GM19438 (cell line): Measurements from ENCODE around the gene C1orf115.
"Not testable (repeated sequence)": the region's sequence is repeated elsewhere in the genome, so short reads cannot be mapped to it uniquely, and the experiment has no call there.

Experiments used
- ATAC-seq: cut with Tn5 transposase; IDR thresholded peaks from one replicate; pipeline ENCODE4 v1.9.1; 2021; ENCODE audit warnings: low read depth; ENCODE audit not compliant: unreplicated experiment

The C1orf115 gene

DNA sequence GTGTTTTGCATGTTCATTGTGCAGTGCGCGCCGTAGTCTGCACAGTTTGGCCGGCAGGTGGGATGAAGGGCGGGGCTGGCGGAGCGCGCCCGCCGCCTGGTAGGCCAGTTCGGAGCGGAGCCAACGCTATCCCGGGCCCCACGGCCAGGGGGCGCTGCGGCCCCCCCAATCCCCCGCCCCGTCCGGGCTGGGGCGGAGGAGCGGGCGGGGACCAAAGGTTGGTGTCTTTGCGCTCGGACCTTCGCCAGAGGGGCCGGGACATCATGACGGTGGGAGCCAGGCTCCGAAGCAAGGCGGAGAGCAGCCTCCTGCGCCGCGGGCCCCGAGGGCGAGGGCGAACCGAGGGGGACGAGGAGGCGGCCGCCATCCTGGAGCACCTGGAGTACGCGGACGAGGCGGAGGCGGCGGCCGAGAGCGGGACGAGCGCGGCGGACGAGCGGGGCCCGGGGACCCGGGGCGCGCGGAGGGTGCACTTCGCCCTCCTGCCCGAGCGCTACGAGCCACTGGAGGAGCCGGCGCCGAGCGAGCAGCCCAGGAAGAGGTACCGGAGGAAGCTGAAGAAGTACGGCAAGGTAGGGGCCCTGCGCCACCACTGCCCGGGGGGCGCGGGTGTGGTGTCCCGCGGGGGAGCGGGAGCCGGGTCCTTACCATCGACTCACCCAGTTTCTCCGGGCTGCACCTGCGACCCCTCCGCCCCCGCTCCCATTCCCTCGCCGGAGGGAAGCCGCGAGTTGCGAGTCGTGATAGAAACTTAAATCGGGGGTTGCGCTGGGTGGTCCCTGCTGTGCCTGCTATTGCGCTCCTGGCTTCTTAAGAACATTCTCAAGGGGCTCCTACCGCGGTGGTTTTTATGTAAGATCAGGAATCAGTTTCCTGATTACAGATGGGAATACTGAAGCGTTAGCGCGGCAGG is at the start of gene C1orf115:
TSS of gene C1orf115 (plus strand) at position 224 of the 913 bp plus-strand sequence. CDS start at position 264, 40 bp downstream.
- ATAC-seq = peak; percentile 96

- no peak for ATAC-seq
Observed at GRCh38 chr1:220642285-220642684, 47.9 kb upstream of the C1orf115 start.

- ATAC-seq = no peak
Observed at GRCh38 chr1:220652995-220653394, 37.2 kb upstream of the C1orf115 start.

GRCh38 chr1:220655509-220655908 is 34.7 kb upstream of the C1orf115 start:
- ATAC-seq = peak; percentile 84

DNA sequence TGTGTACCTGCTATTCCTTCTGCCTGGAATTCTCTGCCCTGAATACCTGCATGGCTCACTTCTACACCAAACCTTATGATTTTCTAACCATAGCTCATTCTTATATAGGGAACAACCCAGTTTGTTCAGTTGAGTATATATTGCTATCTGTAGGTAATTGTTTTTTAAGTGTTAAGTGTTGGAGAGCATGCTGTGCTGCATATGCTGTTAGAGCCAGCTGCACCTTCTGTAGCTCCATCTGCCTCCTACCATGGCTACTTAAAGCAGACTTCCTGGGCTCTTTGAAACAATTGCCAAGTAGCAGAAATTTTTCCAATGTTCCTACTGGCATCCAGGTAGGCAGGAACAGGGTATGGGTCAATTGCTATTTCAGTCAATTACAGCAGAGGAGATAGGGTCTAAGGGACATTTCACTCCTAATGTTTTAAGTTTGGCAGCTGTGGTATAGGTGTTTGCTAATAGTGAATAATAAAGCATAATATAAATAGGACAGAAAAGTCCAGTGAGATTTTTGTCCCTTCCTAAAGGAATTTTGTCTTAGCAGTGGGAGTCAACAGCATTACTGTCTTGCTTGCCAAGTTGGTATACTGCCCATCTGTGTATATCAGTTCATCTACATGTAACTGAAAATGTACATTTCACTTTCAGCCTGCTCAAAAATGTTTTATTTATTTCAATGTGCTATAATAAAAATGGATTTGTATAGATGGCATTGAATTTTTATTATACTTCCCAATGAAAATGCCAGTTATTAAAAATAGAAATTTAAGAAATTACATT is 34.0 kb upstream of the C1orf115 start:
- ATAC-seq = peak; percentile 38

GRCh38 chr1:220666349-220666748 is 23.8 kb upstream of the C1orf115 start:
- no peak for ATAC-seq

DNA sequence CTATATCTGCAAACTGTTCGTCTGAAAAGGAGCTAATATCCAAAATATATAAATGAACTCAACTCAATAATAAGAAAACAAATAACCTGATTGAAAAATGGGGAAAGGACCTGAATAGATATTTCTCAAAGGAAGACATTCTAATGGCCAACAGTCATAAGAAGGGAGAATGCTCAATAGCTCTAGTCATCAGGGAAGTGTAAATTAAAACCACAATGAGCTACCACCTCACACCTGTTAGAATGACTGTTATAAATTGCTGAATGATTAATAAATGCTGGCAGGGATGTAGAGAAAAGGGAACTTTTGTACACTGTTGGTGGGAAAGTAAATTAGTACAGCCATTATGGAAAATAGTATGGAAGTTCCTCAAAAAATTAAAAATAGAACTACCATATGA is 21.2 kb upstream of the C1orf115 start:
- ATAC-seq = no peak

DNA sequence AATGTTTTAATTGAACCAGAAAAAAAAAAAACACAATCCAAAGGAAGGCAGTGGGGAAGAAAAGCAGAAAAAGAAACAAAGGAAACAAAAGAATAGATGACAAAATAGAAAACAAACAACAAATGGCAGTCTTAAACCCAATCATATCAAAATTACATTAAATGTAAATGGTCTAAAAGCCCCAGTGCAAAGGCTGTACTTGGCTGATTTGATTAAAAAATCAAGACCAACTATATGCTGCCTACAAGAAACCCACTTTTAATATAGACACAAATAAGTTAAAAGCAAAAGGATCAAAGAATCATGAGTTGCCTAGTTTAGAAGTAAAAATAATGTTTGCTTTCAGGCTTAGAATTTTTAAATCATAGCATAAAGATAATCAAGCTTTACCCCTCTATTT is 19.8 kb upstream of the C1orf115 start:
- ATAC-seq = no peak

DNA sequence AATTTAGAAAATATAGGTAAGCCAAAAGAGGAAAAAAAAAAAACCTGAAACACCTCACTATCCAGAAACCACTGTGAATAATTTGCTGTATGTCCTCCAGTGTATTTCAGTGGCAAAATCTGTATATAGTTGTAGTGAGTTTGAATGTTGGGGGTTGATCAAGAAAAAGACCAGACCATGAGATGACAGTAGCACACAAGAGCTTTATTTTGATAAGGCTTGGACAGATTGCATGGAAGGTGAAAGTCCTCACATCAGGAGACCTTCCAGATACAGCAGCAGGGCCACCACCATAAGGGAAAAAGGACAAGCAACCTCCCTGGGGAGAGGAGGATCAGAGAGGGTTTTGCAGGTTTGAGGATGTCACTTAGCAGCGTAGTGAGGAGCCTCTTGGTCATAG is 16.2 kb upstream of the C1orf115 start:
- no peak for ATAC-seq

DNA sequence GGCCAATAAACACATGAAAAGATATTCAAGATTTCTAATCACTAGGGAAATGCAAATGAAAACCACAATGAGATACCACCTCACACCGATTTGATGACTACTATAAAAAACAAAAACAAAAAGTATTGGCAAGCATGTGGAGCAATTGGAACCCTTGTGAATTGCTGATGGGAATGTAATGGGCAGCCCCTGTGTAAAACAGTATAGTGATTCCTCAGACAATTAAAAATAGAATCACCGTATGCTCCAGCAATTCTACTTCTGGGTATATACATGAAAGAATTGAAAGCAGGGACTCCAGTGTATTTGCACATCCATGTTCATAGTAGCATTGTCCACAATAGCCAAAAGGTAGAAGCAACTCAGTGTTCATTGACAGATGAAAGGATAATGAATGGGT is 12.9 kb upstream of the C1orf115 start:
- no peak for ATAC-seq

GRCh38 chr1:220680085-220680687 is 10.0 kb upstream of the C1orf115 start:
- ATAC-seq = peak; percentile 84

GRCh38 chr1:220681220-220681880 is 8.8 kb upstream of the C1orf115 start:
- no peak for ATAC-seq

DNA sequence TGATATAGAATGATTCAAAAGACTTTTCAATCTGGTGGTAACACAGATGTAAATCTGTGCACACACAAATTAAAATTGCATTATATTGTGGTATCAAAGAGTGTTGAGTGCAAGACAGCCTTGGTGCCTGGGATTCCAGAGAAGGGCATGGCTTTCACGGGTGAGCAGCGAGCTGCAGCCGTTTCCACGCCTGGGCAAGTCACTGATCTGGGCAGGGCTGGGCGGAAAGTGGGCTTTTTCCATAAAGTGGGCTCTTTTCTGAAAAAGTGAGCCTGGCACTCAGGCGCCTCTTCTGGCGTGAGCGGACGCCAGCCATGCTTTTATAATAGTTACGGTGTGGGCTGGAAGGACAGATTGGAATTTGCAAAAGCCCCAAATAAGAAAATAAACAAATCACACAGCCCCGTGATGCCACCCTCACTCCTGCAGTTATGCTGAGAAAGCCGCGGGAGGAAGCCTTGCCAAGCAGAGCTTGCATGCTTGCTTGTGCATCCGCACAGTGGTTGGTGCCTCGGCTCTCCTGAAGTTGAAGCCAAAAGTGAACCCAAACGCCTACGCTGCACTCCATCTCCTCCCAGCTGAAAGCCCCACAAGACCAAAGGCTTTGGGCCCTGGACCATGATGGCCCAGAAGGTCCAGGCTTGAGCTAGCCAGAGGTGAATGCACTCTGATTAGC is 7.1 kb upstream of the C1orf115 start:
- no peak for ATAC-seq

DNA sequence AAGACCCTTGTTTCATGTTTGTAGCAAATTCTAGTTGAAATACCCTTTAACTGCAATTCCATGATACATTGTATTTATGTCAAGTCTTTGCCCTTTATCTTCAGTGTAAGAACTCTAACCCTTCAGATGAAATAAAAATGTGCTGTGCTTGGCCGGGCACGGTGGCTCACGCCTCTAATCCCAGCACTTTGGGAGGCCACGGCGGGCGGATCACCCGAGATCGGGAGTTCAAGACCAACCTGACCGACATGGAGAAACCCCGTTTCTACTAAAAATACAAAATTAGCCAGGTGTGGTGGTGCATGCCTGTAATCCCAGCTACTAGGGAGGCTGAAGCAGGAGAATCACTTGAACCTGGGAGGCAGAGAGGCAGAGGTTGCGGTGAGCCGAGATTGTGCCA is 6.4 kb upstream of the C1orf115 start:
- not testable (repeated sequence) for ATAC-seq

DNA sequence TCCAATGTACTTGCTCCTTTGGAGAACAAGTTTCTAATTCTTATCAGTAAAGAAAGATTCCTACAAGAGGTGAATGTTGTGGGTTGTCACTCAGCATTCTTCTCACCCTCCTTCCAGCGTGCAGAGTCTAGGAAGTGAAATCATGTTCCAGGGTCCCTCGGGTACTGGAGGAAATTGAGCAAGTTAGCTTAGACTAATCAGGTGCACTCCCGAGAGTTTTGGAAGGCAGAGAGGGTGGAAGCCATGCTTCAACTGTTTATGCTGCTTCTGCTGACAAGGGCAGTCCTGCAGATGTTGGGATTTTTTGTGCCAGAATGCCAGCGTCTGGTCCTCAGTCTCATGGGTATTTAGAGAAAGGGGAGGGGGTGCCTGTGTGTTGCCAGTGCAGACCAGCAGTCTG is 5.3 kb upstream of the C1orf115 start:
- ATAC-seq = no peak

DNA sequence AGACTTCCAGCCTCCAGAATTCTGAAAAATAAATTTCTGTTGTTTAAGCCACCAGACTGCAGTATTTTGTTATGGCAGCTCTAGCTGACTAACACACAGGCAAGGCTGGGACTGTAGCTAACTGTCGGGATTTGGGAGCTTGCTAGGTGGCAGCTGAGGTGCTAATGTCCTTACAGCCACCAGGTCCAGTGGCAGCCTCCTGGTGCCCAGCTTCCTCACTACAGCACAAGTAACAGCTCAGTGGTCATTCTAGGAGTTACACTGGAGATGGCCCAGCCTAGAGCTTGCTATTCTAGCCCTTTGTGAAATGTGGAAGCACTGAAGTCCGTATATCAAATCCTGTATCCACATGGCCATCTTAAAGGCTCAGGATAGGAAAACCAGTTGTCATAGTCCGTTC is 4.3 kb upstream of the C1orf115 start:
- no peak for ATAC-seq

DNA sequence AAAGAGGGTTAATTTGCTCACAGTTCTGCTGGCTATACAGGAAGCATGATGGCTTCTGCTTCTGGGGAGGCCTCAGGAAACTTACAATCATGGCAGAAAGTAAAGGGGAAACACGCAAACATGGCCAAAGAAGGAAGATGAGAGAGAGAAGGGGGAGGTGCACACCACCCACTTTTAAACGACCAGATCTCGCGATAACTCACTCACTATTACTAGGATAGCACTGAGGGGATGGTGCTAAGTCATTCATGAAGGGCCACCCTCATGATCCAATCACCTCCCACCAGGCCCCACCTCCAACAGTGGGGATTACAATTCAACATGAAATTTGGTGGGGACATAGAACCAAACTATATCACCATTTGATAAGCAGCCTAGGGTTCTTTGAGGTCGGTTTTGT is 2.4 kb upstream of the C1orf115 start:
- no peak for ATAC-seq

- no peak for ATAC-seq
Observed at GRCh38 chr1:220689666-220690065, 497 bp upstream of the C1orf115 start.

DNA sequence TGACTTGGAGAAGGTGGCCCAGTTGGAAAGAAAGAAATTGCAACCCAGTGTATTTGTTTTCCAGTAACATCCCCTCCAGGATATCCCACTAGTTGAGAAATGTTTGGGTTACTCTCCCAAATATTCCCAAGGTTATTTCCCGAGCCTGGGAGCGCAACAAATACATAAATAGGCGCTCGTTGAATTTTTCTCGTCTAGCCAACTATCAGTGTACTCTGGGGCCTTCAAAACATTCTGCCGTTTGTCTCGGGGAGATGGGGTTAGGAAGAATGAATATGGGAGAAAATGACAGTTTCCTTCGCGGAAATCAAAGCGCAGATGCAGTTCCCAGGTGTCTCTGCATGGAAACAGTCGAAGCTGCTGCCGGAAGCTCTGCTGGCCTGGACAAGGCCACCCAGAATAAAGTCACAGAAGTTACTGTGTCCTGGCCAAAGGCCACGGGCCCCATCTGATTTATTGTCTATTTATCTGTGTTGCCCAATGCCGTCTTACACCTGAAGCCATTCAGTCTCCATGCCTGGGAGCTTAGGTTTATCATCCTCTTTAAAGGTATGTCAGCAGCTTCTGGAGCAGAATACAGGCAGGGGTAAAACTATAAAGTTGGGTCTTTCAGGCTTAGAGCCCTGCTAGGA is 1.0 kb downstream of the C1orf115 start:
- ATAC-seq = no peak
